Measurements from ENCODE around the gene THSD4.

- TF ChIP-seq CHD2 (IDR thresholded peaks at IDR 0.05; ENCODE audit: low read depth, low read length) (no peak), ELF4 (CRISPR knock-in tag; IDR thresholded peaks at IDR 0.05) (no peak)
Measured at GRCh38 chr15:71167445-71168165, 52.3 kb downstream of the THSD4 start.
